Fibroblast of lung (primary cell): ENCODE measurements around the gene CDC42EP1.

Source experiments
- EZH2 ChIP-seq: IDR thresholded peaks from 2 replicates; pipeline ENCODE4 v1.5.1; 2012; ENCODE audit warnings: low read length, control low read depth, mild to moderate bottlenecking; ENCODE audit errors: missing control alignments
- TF ChIP-seq, protein P1 (sequence below), 2 donors: IDR thresholded peaks in 1 of 2; conservative IDR thresholded peaks in 1 of 2; 1 replicate in 1 of 2; 2 replicates in 1 of 2; pipeline ENCODE4 v1.5.1; 2011 to 2012; ENCODE audit warnings: low read length in 2 of 2, control low read depth in 1 of 2, inconsistent platforms in 1 of 2, low read depth in 1 of 2, mild to moderate bottlenecking in 1 of 2

GRCh38 chr22:37563153-37564081 lies 3.1 kb downstream of the CDC42EP1 start:
- TF ChIP-seq, protein P1, sequence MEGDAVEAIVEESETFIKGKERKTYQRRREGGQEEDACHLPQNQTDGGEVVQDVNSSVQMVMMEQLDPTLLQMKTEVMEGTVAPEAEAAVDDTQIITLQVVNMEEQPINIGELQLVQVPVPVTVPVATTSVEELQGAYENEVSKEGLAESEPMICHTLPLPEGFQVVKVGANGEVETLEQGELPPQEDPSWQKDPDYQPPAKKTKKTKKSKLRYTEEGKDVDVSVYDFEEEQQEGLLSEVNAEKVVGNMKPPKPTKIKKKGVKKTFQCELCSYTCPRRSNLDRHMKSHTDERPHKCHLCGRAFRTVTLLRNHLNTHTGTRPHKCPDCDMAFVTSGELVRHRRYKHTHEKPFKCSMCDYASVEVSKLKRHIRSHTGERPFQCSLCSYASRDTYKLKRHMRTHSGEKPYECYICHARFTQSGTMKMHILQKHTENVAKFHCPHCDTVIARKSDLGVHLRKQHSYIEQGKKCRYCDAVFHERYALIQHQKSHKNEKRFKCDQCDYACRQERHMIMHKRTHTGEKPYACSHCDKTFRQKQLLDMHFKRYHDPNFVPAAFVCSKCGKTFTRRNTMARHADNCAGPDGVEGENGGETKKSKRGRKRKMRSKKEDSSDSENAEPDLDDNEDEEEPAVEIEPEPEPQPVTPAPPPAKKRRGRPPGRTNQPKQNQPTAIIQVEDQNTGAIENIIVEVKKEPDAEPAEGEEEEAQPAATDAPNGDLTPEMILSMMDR (conservative IDR thresholded peaks at IDR 0.05 in 1 of 2, IDR thresholded peaks at IDR 0.05 in 1 of 2; ENCODE audit: low read depth in 1 of 2, low read length in 2 of 2), result no peak
- no peak for TF ChIP-seq EZH2
